GM18873 (cell line): ENCODE measurements around the gene PTPRF.

Experiments
- ATAC-seq: cut with Tn5 transposase; IDR thresholded peaks from one replicate; pipeline ENCODE4 v1.9.1; 2021; ENCODE audit warnings: mild to moderate bottlenecking, moderate library complexity, moderate number of reproducible peaks; ENCODE audit not compliant: unreplicated experiment, low FRiP score

PTPRF gene

DNA sequence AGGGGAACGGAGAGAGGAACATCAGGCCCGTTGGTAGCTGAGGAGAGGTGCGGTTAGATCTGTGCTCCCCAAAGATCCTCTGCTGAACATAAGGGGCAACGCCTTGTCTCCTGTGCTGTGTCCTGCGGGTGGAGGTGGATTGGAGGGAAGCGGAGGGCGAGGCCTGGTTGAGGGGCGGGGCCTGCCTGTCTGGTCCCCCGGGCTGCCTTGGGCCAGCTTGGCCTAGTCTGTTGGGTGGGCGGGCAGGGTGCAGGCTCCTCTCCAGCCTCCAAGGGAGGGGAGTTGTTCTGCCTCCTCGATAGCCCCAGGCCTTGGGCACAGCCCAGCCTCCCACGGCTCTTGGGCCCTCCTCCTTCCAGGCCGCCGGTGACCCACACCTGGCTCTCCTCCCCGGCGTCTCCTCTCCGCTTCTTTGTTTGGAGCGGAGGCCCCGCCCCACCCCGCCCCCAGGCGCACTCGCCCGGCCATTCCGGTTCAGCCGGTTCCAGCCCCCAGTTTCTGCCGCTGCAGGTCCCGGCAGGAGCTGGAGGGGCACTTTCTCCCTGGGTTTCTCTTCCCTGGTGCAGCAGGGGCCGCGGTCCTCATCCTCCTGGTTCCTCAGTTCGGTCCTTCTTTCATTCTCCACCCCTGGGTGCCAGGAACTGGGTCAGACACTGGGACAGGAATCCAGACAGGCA lies 19.4 kb downstream of the PTPRF start:
- ATAC-seq, result no peak

- no peak for ATAC-seq
Measured at GRCh38 chr1:43550598-43551246, 20.0 kb downstream of the PTPRF start.

GRCh38 chr1:43551396-43551888 lies 20.8 kb downstream of the PTPRF start:
- no peak for ATAC-seq

DNA sequence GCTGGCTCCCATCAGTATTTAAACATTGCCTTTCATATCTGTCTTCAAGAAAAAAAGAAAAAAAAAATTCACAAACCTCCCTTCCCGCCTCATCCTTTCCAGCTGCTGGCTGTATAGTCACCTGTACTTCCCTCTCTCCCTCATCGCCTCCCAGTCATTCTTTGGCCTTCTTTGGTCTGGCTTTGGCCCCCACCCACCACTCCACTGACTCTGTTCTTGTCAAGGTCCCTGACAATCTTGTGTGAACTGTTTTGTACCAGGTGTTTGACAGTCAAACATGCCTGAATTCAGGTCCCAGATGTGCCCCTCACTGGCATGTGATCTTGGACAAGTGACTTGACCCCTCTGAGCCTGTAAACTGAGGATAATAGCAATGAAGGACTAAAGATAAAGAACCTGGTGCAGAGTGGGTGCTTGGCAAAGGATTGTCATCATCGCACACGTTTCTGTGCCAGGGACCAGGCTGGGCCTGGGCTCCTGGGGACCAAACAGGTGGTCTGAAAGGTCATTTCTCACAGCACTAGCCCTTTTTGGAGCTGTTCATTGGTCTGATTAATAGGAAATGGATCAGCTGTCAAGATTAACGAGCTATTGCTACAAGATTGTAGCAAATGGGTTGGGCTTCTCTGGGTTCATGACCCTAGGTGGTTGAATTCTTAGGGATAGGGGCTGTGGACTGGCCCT lies 21.5 kb downstream of the PTPRF start:
- no peak for ATAC-seq

GRCh38 chr1:43552813-43553212 lies 22.1 kb downstream of the PTPRF start:
- no peak for ATAC-seq

- no peak for ATAC-seq
Measured at GRCh38 chr1:43554444-43554992, 23.8 kb downstream of the PTPRF start.

- no peak for ATAC-seq
Measured at GRCh38 chr1:43556782-43557181, 26.1 kb downstream of the PTPRF start.

DNA sequence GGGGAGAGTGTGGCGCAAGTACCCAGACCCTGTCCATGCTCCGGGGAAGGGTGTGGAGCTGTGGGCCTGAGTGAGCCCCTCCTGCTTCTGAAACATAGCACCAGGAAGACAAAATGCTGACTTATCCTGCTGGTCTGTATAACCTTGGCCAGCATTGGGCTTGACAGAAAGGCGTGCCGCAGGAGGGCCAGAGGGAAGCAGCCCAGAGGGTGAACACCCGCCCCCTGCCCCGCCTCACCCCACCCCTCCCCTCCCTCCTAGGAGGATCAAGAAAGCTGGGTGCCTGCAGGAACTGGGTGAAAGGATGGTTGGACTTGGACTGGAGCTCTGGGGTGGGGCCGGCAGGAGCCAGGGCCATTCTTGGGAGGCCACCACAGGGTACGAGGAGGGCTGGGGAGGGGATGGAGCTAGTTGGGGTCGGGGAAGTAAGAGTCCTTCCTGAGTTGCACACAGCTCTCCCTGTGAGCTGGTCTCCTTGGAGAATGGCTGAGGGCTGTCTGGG lies 27.1 kb downstream of the PTPRF start:
- ATAC-seq, result no peak

DNA sequence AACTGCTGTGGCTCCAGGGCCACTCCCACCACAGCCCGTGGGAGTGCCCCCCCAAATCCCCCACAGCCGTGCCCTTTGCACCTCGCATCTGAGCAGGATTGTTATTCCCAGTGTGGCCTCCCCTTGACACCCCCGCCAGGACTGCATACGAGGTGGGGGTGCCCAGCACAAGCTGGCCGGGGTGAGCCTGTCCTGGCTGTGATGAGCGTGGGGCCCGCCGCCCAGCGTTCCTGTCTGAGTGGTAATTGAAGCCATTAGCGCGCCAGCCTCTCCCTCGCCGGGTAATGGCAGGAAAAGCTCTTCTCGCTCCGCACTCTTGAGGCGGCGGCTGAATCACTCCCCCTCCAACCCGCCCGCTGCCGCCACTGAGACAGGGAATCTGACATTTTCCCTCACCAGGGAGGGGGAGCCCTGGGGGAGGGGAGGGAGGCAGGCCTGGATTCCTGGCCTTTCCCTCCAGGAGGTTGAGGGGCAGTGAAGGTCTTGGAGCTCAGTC lies 27.7 kb downstream of the PTPRF start:
- no peak for ATAC-seq

DNA sequence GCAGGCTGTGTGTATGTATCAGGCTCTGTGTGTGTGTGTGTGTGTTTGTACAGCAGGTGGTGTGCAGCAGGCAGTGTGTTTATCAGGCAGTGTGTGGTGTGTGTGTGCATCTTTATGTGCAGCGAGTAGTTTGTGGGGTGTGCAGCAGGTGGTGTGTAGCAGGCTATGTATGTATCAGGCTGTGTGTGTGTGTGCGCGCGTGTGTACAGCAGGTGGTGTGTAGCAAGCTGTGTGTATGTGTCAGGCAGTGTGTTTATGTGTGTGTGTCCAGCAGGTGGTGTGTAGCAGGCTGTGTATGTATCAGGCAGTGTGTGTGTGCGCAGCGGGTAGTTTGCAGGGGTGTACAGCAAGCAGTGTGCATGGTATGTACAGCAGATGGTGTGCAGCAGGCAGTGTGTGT lies 29.0 kb downstream of the PTPRF start:
- no peak for ATAC-seq

DNA sequence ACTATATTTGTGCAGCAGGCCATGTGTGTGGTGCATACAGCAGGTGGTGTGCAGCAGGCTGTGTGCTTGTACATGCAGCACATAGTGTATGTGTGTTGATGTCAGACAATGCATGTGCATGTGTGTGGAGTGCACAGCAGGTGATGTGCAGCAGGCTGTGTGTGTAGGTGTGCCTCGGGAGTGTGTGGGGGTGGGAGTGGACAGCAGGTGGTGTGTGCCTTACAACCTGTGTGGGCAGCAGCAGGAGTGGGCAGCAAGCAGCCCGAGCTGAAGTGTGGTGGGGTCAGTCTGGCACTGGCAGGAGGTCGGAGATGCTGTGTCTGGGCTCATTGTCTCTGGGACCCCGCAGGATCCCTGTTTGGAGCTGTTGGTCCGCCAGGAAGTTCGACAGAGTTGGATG lies 29.6 kb downstream of the PTPRF start:
- ATAC-seq, result no peak

- no peak for ATAC-seq
Measured at GRCh38 chr1:43563876-43564539, 33.3 kb downstream of the PTPRF start.

GRCh38 chr1:43564551-43565348 lies 34.1 kb downstream of the PTPRF start:
- no peak for ATAC-seq

DNA sequence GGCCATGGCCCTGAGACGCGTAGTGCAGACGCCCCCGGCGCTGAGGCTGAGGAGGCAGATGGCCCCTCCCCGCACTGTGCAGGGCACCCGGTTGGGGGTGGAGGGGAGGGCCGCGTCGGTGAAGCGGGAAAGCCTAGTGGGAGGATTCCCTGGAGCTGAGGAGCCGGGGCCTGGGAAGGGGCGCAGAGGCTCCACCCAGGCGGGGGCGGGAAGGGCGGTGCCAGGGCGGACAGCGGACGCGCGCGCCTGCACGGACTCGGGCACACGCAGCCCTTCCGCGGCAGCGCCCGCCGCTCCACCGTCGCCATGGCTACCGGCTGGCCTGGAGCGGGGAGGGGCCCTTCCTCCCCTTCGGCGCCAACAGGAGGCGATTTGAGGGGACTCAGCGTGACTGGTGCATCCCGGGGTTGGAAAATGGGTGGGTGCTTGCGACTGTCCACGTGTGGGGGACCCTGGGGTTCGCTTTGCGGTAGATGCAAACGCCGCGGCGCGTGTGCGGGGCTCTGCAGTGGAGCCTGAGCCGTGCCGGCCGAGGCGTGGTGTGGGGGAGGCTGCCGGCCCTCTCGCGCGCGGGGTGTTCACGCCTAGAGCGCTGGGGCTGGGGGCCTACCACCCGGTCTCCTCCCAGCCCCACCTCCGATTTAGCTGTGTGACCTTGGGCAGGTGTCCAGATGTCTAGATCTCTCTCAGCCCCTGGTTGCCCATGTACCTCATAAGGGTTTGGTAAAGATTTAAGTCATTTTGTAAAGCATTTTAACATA lies 35.1 kb downstream of the PTPRF start:
- ATAC-seq, result no peak

DNA sequence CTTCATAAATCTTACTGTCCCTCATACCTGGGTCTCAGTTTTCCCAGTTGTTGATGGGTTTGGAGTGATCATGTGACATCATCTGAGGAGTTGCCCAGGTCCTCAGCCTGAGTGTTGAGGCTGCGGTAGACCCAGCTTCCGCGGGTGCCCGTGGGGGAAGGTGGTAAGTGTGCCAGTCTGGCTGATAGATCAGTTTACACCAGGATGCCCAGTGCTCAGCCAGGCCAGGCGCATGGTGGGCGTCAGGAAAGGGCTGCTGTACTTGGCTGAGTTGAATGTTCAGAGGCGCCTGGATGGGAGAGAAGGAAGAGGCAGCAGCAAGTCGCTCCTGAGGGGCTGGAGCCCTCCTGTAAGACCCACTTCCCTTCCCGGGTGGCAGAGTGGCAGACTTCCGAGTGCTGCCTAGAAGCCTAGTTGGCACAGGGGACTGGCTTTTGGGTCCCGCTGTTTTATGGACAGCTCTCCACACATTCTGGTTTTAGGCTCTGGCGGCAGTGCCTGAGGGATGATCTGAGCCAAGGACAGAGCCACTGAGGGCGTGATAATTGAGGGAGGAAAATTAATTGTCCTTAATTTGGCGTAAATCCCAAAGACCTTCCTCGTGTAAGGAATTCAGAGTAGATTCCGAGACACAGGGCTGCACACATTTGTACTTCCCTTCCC lies 35.8 kb downstream of the PTPRF start:
- no peak for ATAC-seq

DNA sequence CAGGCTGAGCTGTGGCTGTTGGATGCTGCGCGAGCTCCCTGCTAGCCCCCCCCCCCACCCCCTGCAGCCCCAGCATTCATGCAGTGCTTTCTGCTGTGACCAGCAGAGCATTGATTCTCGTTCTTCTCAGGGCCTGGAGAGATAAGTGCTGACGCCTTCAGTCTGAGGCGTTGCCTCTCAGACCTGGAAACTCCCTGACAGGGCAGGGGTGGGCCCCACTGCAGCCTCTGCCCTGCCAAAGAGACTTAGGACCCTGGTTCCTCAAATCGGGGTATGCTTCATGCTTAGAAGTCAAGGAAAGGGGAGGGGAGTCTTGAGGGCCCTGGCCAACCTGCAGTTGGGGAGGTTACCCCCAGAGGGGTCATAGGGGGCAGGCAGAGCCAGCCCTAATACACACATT lies 38.5 kb downstream of the PTPRF start:
- ATAC-seq, result no peak

GRCh38 chr1:43570277-43570676 lies 39.6 kb downstream of the PTPRF start:
- ATAC-seq, result no peak

GRCh38 chr1:43570715-43571114 lies 40.0 kb downstream of the PTPRF start:
- no peak for ATAC-seq
